Cerebellar nuclear complex (tissue), 1 donor: ENCODE measurements around the gene GPRIN2.
"Not testable (repeated sequence)": the region's sequence is repeated elsewhere in the genome, so short reads cannot be mapped to it uniquely, and the experiment has no call there.

ENCODE experiments used
- DNase-seq, 2 experiments: peaks; one replicate each; lab custom pipeline; 2025; lab: John Stamatoyannopoulos, UW

The GPRIN2 gene

GRCh38 chr10:46520941-46521340 is 35.5 kb downstream of the GPRIN2 start:
- peak; percentile 48 to 94 for DNase-seq

- DNase-seq = no peak
These were observed 36.1 kb downstream of the GPRIN2 start for GRCh38 chr10:46520381-46520780.

GRCh38 chr10:46518028-46518725 is 38.3 kb downstream of the GPRIN2 start:
- no peak for DNase-seq

- no peak for DNase-seq
These were observed 38.9 kb downstream of the GPRIN2 start for GRCh38 chr10:46517541-46517940.

- DNase-seq = no peak
These were observed 39.6 kb downstream of the GPRIN2 start for GRCh38 chr10:46516660-46517416.

- DNase-seq = no peak
These were observed 40.7 kb downstream of the GPRIN2 start for GRCh38 chr10:46515793-46516192.

- DNase-seq = no peak
These were observed 41.1 kb downstream of the GPRIN2 start for GRCh38 chr10:46515366-46515765.

- no peak for DNase-seq
These were observed 41.6 kb downstream of the GPRIN2 start for GRCh38 chr10:46514899-46515298.

GRCh38 chr10:46514431-46514861 is 42.0 kb downstream of the GPRIN2 start:
- DNase-seq = no peak

- DNase-seq = not testable (repeated sequence)
These were observed 43.1 kb downstream of the GPRIN2 start for GRCh38 chr10:46513333-46513732.

GRCh38 chr10:46512725-46513124 is 43.7 kb downstream of the GPRIN2 start:
- not testable (repeated sequence) for DNase-seq

GRCh38 chr10:46512002-46512401 is 44.5 kb downstream of the GPRIN2 start:
- not testable (repeated sequence) for DNase-seq
